ENCODE data around the gene PRR36. TPM values are rescaled to one million over a fixed set of nuclear protein-coding genes. Genes with fewer than 3 reads are reported as not detected.
A peak's percentile ranks its signal among the peaks of the same experiment; 100 is the strongest.

Gene PRR36
- total and polyA plus RNA-seq, 7 experiments from 2014 or later: 0.08 to 1.2 (median 0.11) TPM; not detected in 1

DNA sequence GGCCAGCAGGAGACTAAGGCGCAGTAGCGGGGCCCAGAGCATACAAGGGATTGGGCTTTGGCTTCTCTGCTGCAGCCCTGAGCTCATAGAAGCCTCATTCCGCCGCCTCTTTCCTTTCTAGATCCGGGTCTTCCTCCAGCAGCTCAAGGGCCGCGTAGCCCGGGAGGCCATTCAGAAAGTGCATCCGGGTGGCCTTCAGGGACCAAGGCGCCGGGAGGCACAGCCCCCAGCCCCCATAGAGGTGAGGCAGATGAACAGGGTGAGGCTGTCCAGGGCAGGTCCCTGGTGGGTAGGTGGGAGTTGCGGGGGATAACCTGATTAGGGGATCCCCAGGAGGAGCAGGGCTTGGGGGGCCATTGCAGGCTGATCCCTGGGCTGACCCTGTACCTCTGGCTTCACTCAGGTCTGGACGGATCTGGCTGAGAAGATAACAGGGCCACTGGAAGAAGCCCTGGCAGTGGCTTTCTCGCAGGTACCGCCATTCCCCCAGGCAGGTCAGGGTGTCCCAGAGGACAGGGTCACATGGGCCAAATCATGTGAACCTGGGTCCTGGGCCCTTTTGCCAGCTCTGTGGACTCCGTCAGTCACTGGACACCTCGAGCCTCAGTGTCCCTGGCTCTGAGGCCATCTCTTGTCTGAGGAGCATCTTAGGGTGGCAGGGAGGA lies 47.2 kb upstream of the PRR36 start:
- intact Hi-C loops (cut with micrococcal nuclease): loop anchor here (2.0 to 10.0 kb wide), 10 partner anchors 294 to 1896 kb away; partner anchors contain the start of genes ALKBH7 (in 1 of the 2), CD320 (in 1 of the 2), FBXL12 (in 1 of the 2) and PET100 (in 1 of the 2)
- peaks cover 0 to 20% of the 10 kb centered on the region in 2 donors for H3K27me3 ChIP-seq (ENCODE audit: control insufficient read depth in 2 of 2, insufficient read depth in 2 of 2, low read length in 2 of 2)
- peak overlapping the region; percentile 76 to 97 (median 92) for H3K27ac Mint-ChIP-seq
- DNase-seq (no peak), ATAC-seq (no peak)
- CTCF ChIA-PET: interaction anchor here (0.6 to 2.8 kb wide), 7 partner anchors 10 to 346 kb away, joined by 3 to 14 read pairs (median 8); partner anchors contain the start of genes MAP2K7 and TIMM44
- H3K36me3 ChIP-seq (ENCODE audit: control insufficient read depth in 2 of 3, insufficient read depth in 3 of 3, low read length in 3 of 3): peaks cover 0 to 18% (median 6%) of the 10 kb centered on the region in 3 experiments
- POLR2A ChIA-PET: interaction anchor here (0.9 to 5.7 kb wide), 11 partner anchors 8 to 469 kb away, joined by 3 to 38 read pairs (median 4); partner anchors contain the start of genes MAP2K7, PET100, RAB11B and TIMM44
- peak overlapping the region; percentile 86 for H3K4me3 ChIP-seq (ENCODE audit: low read length)
- H3K36me3 Mint-ChIP-seq: peaks cover 0 to 11% (median 0%) of the 10 kb centered on the region in 5 donors
- H3K4me1 Mint-ChIP-seq: peaks cover 15 to 47% (median 38%) of the 10 kb centered on the region in 7 donors
- H3K9me3 ChIP-seq (ENCODE audit: control insufficient read depth in 2 of 3, low read length in 3 of 3): no peaks in the 10 kb centered on the region
- peaks cover 25 to 34% of the 10 kb centered on the region in 2 donors for H3K4me1 ChIP-seq (ENCODE audit: control insufficient read depth in 2 of 2, insufficient read depth in 2 of 2, low read length in 2 of 2)
- peak overlapping the region; percentile 88 to 97 (median 94) for H3K4me3 Mint-ChIP-seq
- H3K27me3 Mint-ChIP-seq: peaks cover 6 to 21% (median 12%) of the 10 kb centered on the region in 5 donors
- peaks cover 0 to 3% (median 0%) of the 10 kb centered on the region in 11 donors for H3K9me3 Mint-ChIP-seq
- peak overlapping the region; percentile 63 for H3K27ac ChIP-seq (ENCODE audit: low read depth, low read length)

DNA sequence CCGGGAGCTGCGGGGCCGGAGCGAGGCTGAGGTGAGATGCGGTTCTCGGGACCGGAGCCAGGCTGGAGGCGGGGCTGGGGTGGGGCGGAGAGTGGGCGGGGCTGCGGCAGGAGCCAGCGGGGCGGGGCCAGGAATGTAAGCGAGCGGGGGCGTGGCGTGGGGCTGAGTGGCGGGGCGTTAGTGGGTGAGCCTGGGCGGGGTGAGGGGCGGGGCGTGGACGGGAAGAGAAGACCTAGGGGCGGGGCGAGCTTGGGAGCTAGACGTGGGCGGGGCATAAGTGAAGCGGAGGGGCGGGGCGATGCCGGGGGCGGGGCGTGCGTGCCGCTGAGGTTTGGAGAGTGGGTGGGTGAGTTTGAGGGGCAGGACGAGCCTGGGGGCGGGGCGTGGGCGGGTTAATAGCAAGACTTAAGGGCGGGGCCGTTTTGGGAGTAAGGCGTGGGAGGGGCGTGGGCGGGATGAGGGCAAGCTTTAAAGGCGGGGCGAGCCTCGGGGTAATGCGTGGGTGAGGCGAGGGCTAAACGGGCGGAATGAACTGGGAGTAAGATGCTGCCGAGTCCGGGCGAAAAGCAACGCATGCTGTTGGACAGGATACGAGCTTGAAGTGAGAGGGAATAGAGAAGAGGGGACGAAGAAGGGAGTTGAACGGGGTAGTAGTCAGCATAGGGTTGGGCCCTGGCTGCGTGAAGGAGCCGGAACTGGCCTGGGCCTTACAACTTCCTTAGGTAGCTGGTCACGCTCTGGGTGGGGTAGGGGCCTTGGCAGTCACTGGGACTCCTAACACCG lies 46.5 kb upstream of the PRR36 start:
- Mint-ChIP-seq H3K9me3 (peaks cover 0 to 3% (median 0%) of the 10 kb centered on the region in 11 donors), H3K4me1 (peaks cover 15 to 49% (median 36%) of the 10 kb centered on the region in 7 donors), H3K4me3 (peak overlapping the region; percentile 88 to 97 (median 94)), H3K27ac (peak overlapping the region; percentile 76 to 97 (median 92)), H3K27me3 (peaks cover 8 to 25% (median 12%) of the 10 kb centered on the region in 5 donors), H3K36me3 (peaks cover 0 to 11% (median 0%) of the 10 kb centered on the region in 5 donors)
- peaks cover 24 to 34% of the 10 kb centered on the region in 2 donors for H3K4me1 ChIP-seq (ENCODE audit: control insufficient read depth in 2 of 2, insufficient read depth in 2 of 2, low read length in 2 of 2)
- ATAC-seq: peak; percentile 90
- H3K4me3 ChIP-seq (ENCODE audit: low read length): peak overlapping the region; percentile 86
- H3K36me3 ChIP-seq (ENCODE audit: control insufficient read depth in 2 of 3, insufficient read depth in 3 of 3, low read length in 3 of 3): peaks cover 0 to 18% (median 6%) of the 10 kb centered on the region in 3 experiments
- peak overlapping the region; percentile 75 for H3K27ac ChIP-seq (ENCODE audit: low read depth, low read length)
- intact Hi-C loops (cut with micrococcal nuclease): loop anchor here (1.0 to 10.0 kb wide), 18 partner anchors 17 to 1897 kb away; partner anchors contain the start of genes MAP2K7 (in 2 of the 2), PET100 (in 2 of the 2), TIMM44 (in 2 of the 2) and XAB2 (in 2 of the 2)
- ChIA-PET POLR2A (interaction anchor here (0.8 to 5.7 kb wide), 15 partner anchors 9 to 469 kb away, joined by 3 to 38 read pairs (median 6); partner anchors contain the start of genes MAP2K7, PET100, RAB11B and TIMM44), CTCF (interaction anchor here (0.6 to 2.8 kb wide), 7 partner anchors 10 to 346 kb away, joined by 3 to 14 read pairs (median 8); partner anchors contain the start of genes MAP2K7 and TIMM44)
- peak; percentile 93 to 99 (median 96) for DNase-seq
- H3K27me3 ChIP-seq (ENCODE audit: control insufficient read depth in 2 of 2, insufficient read depth in 2 of 2, low read length in 2 of 2): peaks cover 0 to 20% of the 10 kb centered on the region in 2 donors
- H3K9me3 ChIP-seq (ENCODE audit: control insufficient read depth in 2 of 3, low read length in 3 of 3): no peaks in the 10 kb centered on the region

DNA sequence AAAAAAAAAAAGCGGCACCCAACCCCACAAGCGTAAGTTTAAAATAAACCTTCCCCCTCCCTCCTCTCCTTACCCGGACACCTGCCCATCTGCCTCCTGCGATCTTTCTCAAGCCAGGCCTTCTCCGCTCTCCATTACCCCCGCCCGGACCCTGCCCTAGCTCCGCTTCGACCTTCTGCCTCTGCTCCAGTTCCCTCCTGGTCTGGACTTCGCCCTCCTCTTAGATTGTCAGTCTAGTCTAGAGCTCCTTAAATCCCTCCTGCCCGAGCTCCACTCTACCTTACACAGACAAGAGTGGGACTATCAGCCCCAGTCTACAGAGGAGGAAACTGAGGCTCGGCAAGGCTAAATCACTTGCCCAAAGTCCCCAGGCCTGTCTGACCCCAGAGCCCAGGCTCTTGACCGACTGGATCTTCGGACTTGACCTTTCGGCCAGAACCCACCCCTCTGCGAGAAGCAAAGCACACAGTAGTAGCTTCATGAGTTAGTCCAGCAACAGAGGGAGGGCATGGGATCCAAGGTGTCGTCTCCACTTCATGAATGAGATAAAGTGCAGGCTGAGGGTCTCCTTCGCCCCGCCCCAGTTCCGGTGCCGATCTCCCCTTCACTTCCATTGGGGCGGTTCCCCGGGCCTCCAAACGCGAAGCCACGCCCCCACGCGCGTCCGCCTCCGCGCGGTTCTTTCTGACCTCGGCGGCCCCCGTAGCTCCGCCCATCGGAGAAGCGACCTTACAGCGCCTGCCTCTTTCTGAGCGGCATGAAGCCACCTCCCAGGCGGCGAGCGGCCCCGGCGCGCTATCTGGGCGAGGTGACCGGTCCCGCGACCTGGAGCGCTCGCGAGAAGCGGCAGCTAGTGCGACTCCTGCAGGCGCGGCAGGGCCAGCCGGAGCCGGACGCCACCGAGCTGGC lies 45.7 kb upstream of the PRR36 start, which contains the start of gene SNAPC2:
Gene SNAPC2 (plus strand): TSS at position 729 of the 909 bp plus-strand sequence. CDS start 29 bp downstream, at position 758.
- Histone ChIP-seq H3K4me1 (ENCODE audit: control insufficient read depth in 2 of 2, insufficient read depth in 2 of 2, low read length in 2 of 2) (peaks cover 25 to 34% of the 10 kb centered on the region in 2 donors), H3K27me3 (ENCODE audit: control insufficient read depth in 2 of 2, insufficient read depth in 2 of 2, low read length in 2 of 2) (peaks cover 3 to 20% of the 10 kb centered on the region in 2 donors), H3K9me3 (ENCODE audit: control insufficient read depth in 2 of 3, low read length in 3 of 3) (no peaks in the 10 kb centered on the region), H3K27ac (ENCODE audit: low read depth, low read length) (peak within 1 kb of the TSS; percentile 75), H3K4me3 (ENCODE audit: low read length) (peak within 1 kb of the TSS; percentile 86), H3K36me3 (ENCODE audit: control insufficient read depth in 2 of 3, insufficient read depth in 3 of 3, low read length in 3 of 3) (peaks cover 0 to 18% (median 6%) of the 10 kb centered on the region in 3 experiments)
- peak within 1 kb of the TSS; percentile 76 to 97 (median 92) for H3K27ac Mint-ChIP-seq
- H3K9me3 Mint-ChIP-seq: peaks cover 0 to 5% (median 0%) of the 10 kb centered on the region in 11 donors
- DNase-seq: peak; percentile 95 to 99 (median 98)
- CTCF ChIA-PET: interaction anchor here (1.1 to 2.8 kb wide), 5 partner anchors 12 to 51 kb away, joined by 3 to 14 read pairs (median 8); partner anchors contain the start of genes MAP2K7 and TIMM44
- H3K27me3 Mint-ChIP-seq: peaks cover 12 to 33% (median 14%) of the 10 kb centered on the region in 5 donors
- peak; percentile 71 for ATAC-seq
- H3K4me3 Mint-ChIP-seq: peak within 1 kb of the TSS; percentile 88 to 97 (median 94)
- peaks cover 15 to 52% (median 38%) of the 10 kb centered on the region in 7 donors for H3K4me1 Mint-ChIP-seq
- intact Hi-C loops (cut with micrococcal nuclease): loop anchor here (1.0 to 10.0 kb wide), 19 partner anchors 17 to 1897 kb away; partner anchors contain the start of genes MAP2K7 (in 2 of the 2), PET100 (in 2 of the 2), RFX2 (in 2 of the 2) and TIMM44 (in 2 of the 2)
- H3K36me3 Mint-ChIP-seq: peaks cover 0 to 13% (median 0%) of the 10 kb centered on the region in 5 donors
- POLR2A ChIA-PET: interaction anchor here (0.8 to 5.7 kb wide), 12 partner anchors 8 to 470 kb away, joined by 3 to 38 read pairs (median 6); partner anchors contain the start of genes MAP2K7, RAB11B and TIMM44

DNA sequence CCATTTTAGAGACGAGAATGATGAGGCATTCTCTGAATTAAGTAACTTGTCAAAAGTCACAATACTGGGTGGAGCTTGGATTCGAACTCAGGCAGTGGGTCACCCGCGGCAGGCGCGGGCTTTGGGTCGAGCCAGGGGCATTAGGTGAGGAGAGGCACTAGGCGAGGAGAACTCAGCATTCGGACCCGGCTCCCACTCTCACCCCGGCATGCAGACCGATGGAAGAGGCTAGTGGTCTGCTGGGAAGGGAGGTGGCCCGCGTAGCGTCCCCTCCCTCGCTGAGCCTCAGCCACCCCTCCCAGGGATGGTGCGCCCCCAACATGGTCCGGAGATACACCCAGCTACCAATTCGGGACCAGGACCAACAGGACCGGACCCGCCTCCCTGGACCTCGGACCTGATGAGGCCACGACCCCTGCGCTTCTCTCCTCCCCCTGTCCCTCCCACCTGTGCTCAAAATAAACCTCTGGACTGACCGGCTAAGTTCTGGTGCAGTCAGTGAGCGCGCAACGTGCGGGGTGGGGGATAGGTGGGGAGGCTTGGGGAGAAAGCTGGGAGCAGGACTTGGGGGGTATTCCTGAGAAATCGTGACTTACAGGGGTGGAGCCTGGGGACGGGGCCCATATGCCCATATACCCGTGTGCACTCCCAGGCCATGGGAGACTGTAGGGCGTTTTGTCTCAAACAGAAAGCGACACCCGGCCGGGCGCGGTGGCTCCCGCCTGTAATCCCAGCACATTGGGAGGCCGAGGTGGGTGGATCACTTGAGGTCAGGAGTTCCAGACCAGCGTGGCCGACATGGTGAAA lies 44.6 kb upstream of the PRR36 start:
- no peak overlapping the region for H3K4me3 ChIP-seq (ENCODE audit: low read length)
- H3K4me3 Mint-ChIP-seq: peak overlapping the region; percentile 42 to 97 (median 94)
- H3K9me3 ChIP-seq (ENCODE audit: control insufficient read depth in 2 of 3, low read length in 3 of 3): no peaks in the 10 kb centered on the region
- H3K27me3 Mint-ChIP-seq: peaks cover 12 to 33% (median 14%) of the 10 kb centered on the region in 5 donors
- DNase-seq: no peak
- ChIA-PET CTCF (interaction anchor here (0.7 to 2.8 kb wide), 5 partner anchors 15 to 90 kb away, joined by 3 to 14 read pairs (median 6); partner anchors contain the start of genes MAP2K7 and TIMM44), POLR2A (interaction anchor here (1.0 to 5.7 kb wide), 5 partner anchors 11 to 57 kb away, joined by 5 to 38 read pairs (median 10); partner anchors contain the start of genes MAP2K7 and TIMM44)
- intact Hi-C loops (cut with micrococcal nuclease): loop anchor here in 1 of 2 donors (10.0 kb wide), 1 partner anchor 1804 kb away; the partner anchor contains the start of gene RFX2
- ATAC-seq: no peak
- peaks cover 3 to 20% of the 10 kb centered on the region in 2 donors for H3K27me3 ChIP-seq (ENCODE audit: control insufficient read depth in 2 of 2, insufficient read depth in 2 of 2, low read length in 2 of 2)
- H3K4me1 ChIP-seq (ENCODE audit: control insufficient read depth in 2 of 2, insufficient read depth in 2 of 2, low read length in 2 of 2): peaks cover 25 to 34% of the 10 kb centered on the region in 2 donors
- H3K27ac Mint-ChIP-seq: peak overlapping the region in 1 of 9 donors; percentile 91
- H3K36me3 Mint-ChIP-seq: peaks cover 0 to 13% (median 0%) of the 10 kb centered on the region in 5 donors
- H3K9me3 Mint-ChIP-seq: peaks cover 0 to 5% (median 0%) of the 10 kb centered on the region in 11 donors
- peaks cover 15 to 48% (median 35%) of the 10 kb centered on the region in 7 donors for H3K4me1 Mint-ChIP-seq
- H3K36me3 ChIP-seq (ENCODE audit: control insufficient read depth in 2 of 3, insufficient read depth in 3 of 3, low read length in 3 of 3): peaks cover 0 to 18% (median 6%) of the 10 kb centered on the region in 3 experiments
- H3K27ac ChIP-seq (ENCODE audit: low read depth, low read length): no peak overlapping the region
